CD4-positive, alpha-beta T cell treated with Interleukin-12 subunit alpha and Interleukin-12 subunit beta, for 1 hour (primary cell): ENCODE data around the gene ELOB.

Experiments used
- DNase-seq: peaks from one replicate; pipeline ENCODE4 v3.0.0-alpha.2; 2020

ELOB gene

GRCh38 chr16:2782583-2783351 is 5.7 kb upstream of the ELOB start:
- DNase-seq: no peak

GRCh38 chr16:2779978-2780898 is 3.2 kb upstream of the ELOB start:
- DNase-seq: no peak

GRCh38 chr16:2779151-2779920 is 2.3 kb upstream of the ELOB start:
- DNase-seq: no peak

- no peak for DNase-seq
These were observed 1.5 kb upstream of the ELOB start for GRCh38 chr16:2778630-2778958.

GRCh38 chr16:2777903-2778629 is 986 bp upstream of the ELOB start:
- DNase-seq: peak; percentile 58

- DNase-seq: peak; percentile 40
These were observed 460 bp downstream of the ELOB start for GRCh38 chr16:2776500-2777139.

GRCh38 chr16:2775765-2776499 is 1.1 kb downstream of the ELOB start:
- DNase-seq: no peak

- DNase-seq: no peak
These were observed 1.9 kb downstream of the ELOB start for GRCh38 chr16:2775131-2775716.

- no peak for DNase-seq
These were observed 2.8 kb downstream of the ELOB start for GRCh38 chr16:2774161-2774891.

- no peak for DNase-seq
These were observed 3.7 kb downstream of the ELOB start for GRCh38 chr16:2773188-2773968.

- no peak for DNase-seq
These were observed 5.3 kb downstream of the ELOB start for GRCh38 chr16:2771496-2772402.

GRCh38 chr16:2770057-2770951 is 6.8 kb downstream of the ELOB start:
- DNase-seq: peak; percentile 31

GRCh38 chr16:2769675-2770056 is 7.4 kb downstream of the ELOB start:
- no peak for DNase-seq

- no peak for DNase-seq
These were observed 8.0 kb downstream of the ELOB start for GRCh38 chr16:2769100-2769529.

- no peak for DNase-seq
These were observed 8.5 kb downstream of the ELOB start for GRCh38 chr16:2768403-2769089.

- no peak for DNase-seq
These were observed 9.2 kb downstream of the ELOB start for GRCh38 chr16:2767891-2768290.
